ENCODE measurements around the gene SSBP4.

DNA sequence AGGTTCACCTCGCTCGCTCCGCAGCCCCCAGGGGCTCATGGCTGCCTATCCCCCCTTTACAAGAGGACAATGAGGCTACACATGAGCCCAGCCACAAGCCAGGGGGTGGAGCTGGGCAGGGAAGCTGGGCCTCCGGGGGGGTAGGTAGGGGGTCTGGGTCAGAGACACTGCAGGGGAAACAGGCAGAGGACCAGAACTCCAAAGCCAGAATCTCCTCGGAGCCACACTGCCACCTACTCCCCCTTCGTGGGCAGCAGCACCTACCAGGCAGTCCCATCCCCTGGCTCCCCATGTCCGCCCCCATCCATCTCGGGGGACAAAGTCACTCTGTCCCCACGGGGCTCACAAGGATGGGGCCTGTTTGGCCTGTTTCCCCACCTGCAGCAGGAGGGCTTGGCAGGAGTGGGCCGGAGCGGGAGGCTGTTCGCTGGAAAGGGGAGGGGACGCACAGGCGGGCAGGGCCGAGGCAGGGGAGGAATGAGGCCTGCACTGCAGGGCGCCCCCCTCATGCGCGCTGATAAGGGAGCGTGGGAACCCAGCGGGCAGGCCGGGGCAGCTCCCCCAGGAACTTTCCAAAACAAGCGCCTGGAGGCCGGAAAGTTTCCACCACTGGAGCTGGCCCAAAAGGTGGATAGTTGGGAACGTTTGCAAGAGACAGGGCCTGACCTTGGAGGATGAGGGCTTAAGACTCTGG, 19.3 kb downstream of the SSBP4 start:
- no peak for TF ChIP-seq REST (IDR thresholded peaks at IDR 0.05; ENCODE audit: insufficient read depth in 1 of 2, low read depth in 2 of 2, low read length in 2 of 2)
- no peak for TF ChIP-seq POLR2AphosphoS5 (IDR thresholded peaks at IDR 0.05; ENCODE audit: low read depth, low read length)

Data from PFSK-1 (cell line).